Stimulated activated effector memory CD8-positive, alpha-beta T cell treated with anti-CD3 and anti-CD28 coated beads, Interleukin-12 subunit alpha, Interleukin-12 subunit beta, amount 100 ng/mL, for 72 hours (primary cell): ENCODE data around the gene KIF13A.
"Not testable (repeated sequence)": the region's sequence is repeated elsewhere in the genome, so short reads cannot be mapped to it uniquely, and the experiment has no call there.

Source experiments
- ATAC-seq: fragments of 150-1000 bp; cut with Tn5 transposase; 2 replicates; pipeline ENCODE4 v1.10.0; 2021
- DNase-seq, 2 donors: peaks; one replicate each; pipeline ENCODE4 v3.0.0; 2021 to 2022; ENCODE audit warnings: low spot score in 2 of 2
- H3K27ac Mint-ChIP-seq: one replicate; pipeline ENCODE4 v1.8.0; 2022; ENCODE audit warnings: mild to moderate bottlenecking, mixed read lengths
- H3K36me3 Mint-ChIP-seq: one replicate; pipeline ENCODE4 v1.8.0; 2022; ENCODE audit warnings: mild to moderate bottlenecking, mixed read lengths
- H3K4me1 Mint-ChIP-seq: one replicate; pipeline ENCODE4 v1.8.0; 2022; ENCODE audit warnings: mixed read lengths
- H3K4me3 Mint-ChIP-seq: one replicate; pipeline ENCODE4 v1.8.0; 2022; ENCODE audit warnings: mild to moderate bottlenecking, mixed read lengths
- H3K9me3 Mint-ChIP-seq: one replicate; pipeline ENCODE4 v1.8.0; 2022; ENCODE audit warnings: mixed read lengths

The KIF13A gene

DNA sequence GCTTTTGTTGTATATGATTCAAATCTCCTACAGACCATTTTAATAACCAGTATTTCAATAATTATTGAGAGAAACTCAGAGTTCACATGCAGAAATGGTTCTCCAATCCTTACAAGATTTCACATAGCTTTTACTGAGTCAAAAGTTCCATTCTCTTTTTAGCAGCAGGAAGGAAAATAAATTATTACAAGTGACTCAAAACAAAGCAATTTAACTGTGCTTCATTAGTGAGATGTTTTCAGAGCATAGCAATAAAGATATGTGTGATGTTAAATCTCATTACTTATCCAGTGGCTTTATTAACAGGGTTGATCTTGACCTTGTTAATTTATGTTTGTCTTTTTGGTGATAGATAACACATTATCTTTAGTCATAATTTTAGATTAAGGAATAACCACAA lies 22.0 kb downstream of the KIF13A start:
- Mint-ChIP-seq H3K36me3 (no peaks in the 10 kb centered on the region), H3K9me3 (no peaks in the 10 kb centered on the region), H3K4me1 (peaks cover 6% of the 10 kb centered on the region), H3K4me3 (no peak overlapping the region), H3K27ac (no peak overlapping the region)
- DNase-seq (no peak), ATAC-seq (no peak)

DNA sequence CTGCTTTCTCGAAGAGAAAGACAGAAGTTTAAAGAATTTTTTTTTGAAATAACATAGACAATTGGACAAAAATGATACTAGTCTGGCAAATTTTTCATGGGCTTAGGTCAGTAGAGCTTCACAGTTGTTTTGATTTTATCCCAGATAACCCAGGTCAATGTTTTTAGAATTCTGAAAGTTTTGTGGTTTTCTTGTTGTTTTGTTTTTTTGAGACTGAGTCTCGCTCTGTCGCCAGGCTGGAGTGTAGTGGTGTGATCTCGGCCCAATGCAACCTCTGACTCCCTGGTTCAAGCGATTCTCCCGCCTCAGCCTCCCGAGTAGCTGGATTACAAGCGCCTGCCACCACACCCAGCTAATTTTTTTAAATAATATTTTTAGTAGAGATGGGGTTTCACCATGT lies 22.8 kb downstream of the KIF13A start:
- no peaks in the 10 kb centered on the region for H3K9me3 Mint-ChIP-seq
- ATAC-seq = no peak
- no peaks in the 10 kb centered on the region for H3K36me3 Mint-ChIP-seq
- no peak overlapping the region for H3K27ac Mint-ChIP-seq
- no peak for DNase-seq
- no peak overlapping the region for H3K4me3 Mint-ChIP-seq
- peaks cover 6% of the 10 kb centered on the region for H3K4me1 Mint-ChIP-seq

GRCh38 chr6:17962436-17963031 lies 24.9 kb downstream of the KIF13A start:
- H3K36me3 Mint-ChIP-seq = no peaks in the 10 kb centered on the region
- peaks cover 6% of the 10 kb centered on the region for H3K4me1 Mint-ChIP-seq
- DNase-seq (no peak), ATAC-seq (peak; percentile 51)
- no peak overlapping the region for H3K4me3 Mint-ChIP-seq
- no peak overlapping the region for H3K27ac Mint-ChIP-seq
- no peaks in the 10 kb centered on the region for H3K9me3 Mint-ChIP-seq

DNA sequence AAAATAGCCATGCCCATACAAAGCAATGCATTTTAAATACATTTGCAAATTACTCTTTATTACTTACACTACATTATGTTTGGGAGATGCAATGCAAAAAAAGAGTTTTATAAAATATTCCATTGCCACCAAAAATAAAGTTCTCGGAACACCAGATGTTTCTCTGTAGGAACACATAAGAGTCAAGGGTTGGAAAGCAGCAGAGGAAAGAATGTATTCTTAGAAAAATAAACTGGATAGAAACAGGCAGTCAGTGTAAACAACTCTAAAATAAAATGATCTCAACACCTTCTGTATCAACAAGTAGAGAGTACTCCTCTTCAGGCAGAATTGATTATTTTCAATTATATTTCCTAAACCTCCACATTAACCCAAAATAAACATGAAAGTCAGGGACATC lies 28.1 kb downstream of the KIF13A start:
- H3K4me3 Mint-ChIP-seq = no peak overlapping the region
- H3K4me1 Mint-ChIP-seq = peaks cover 6% of the 10 kb centered on the region
- H3K9me3 Mint-ChIP-seq = no peaks in the 10 kb centered on the region
- ATAC-seq = no peak
- no peak overlapping the region for H3K27ac Mint-ChIP-seq
- no peak for DNase-seq
- no peaks in the 10 kb centered on the region for H3K36me3 Mint-ChIP-seq

GRCh38 chr6:17957904-17958620 lies 29.4 kb downstream of the KIF13A start:
- ATAC-seq (no peak), DNase-seq (no peak)
- H3K4me3 Mint-ChIP-seq = no peak overlapping the region
- H3K36me3 Mint-ChIP-seq = no peaks in the 10 kb centered on the region
- no peak overlapping the region for H3K27ac Mint-ChIP-seq
- peaks cover 6% of the 10 kb centered on the region for H3K4me1 Mint-ChIP-seq
- no peaks in the 10 kb centered on the region for H3K9me3 Mint-ChIP-seq

DNA sequence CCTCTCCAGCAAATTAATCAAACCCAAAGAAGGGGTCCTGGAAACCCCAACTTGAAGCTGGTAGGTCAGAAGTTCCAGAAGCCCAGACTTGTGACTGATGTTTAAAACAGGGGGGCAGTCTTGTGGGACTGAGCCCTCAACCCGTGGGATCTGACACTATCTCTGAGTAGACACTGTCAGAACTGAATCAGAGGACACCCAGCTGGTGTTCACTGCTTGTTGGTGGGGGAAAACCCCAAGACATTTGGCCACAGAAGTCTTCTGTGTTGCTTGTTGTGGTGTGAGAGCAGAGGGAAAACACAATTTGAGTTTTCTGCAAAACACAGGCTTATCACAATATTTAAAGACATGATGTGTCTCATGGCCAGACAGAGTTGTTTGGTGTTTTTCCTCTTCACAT lies 29.9 kb downstream of the KIF13A start:
- peaks cover 6% of the 10 kb centered on the region for H3K4me1 Mint-ChIP-seq
- peak; percentile 81 for ATAC-seq
- no peak for DNase-seq

DNA sequence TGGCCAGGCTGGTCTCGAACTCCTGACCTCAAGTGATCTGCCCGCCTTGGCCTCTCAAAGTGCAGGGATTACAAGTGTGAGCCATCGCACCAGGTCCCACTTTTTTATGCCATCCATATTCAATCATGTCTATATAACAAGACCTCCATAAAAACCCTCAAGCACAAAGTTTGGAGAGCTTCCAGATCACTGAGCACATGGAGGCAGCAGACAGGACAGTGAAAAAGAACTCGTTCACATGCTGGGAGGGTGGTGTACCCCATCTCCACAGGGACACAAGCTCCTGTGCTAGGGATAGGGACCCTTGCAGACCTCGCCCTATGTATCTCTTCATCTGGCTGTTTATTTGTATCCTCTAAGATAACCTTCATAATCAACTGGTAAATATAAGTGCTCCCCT lies 30.3 kb downstream of the KIF13A start:
- Mint-ChIP-seq H3K9me3 (no peaks in the 10 kb centered on the region), H3K4me1 (peaks cover 2% of the 10 kb centered on the region), H3K4me3 (no peak overlapping the region), H3K36me3 (no peaks in the 10 kb centered on the region), H3K27ac (no peak overlapping the region)
- peak; percentile 44 for ATAC-seq
- no peak for DNase-seq

More for the DNA sequence above, 29.9 kb downstream of the KIF13A start:
- H3K9me3 Mint-ChIP-seq = no peaks in the 10 kb centered on the region
- H3K36me3 Mint-ChIP-seq = no peaks in the 10 kb centered on the region
- no peak overlapping the region for H3K4me3 Mint-ChIP-seq
- H3K27ac Mint-ChIP-seq = no peak overlapping the region

- Mint-ChIP-seq H3K27ac (no peak overlapping the region), H3K9me3 (no peaks in the 10 kb centered on the region), H3K36me3 (no peaks in the 10 kb centered on the region), H3K4me3 (no peak overlapping the region), H3K4me1 (no peaks in the 10 kb centered on the region)
- ATAC-seq = no peak
- DNase-seq = no peak
Observed at GRCh38 chr6:17950095-17950494, 37.3 kb downstream of the KIF13A start.

GRCh38 chr6:17949168-17949567 lies 38.3 kb downstream of the KIF13A start:
- H3K4me3 Mint-ChIP-seq = no peak overlapping the region
- no peak overlapping the region for H3K27ac Mint-ChIP-seq
- DNase-seq (no peak), ATAC-seq (no peak)
- no peaks in the 10 kb centered on the region for H3K4me1 Mint-ChIP-seq
- H3K36me3 Mint-ChIP-seq = no peaks in the 10 kb centered on the region
- H3K9me3 Mint-ChIP-seq = no peaks in the 10 kb centered on the region

DNA sequence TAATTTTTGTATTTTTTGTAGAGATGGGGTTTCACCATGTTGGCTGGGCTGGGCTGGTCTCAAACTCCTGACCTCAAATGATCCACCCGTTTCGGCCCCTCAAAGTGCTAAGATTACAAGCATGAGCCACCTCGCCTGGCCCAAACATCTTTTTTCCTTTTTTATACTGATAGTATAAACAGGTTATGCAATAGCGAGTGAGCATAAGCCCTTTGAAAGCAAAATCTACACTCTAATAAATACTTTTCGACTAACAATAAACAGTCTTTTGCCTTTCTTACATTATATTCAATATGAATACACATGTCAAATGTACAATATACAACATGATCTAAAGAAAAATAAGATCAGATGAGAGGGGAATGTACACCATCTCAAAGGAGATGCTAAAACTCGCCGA lies 38.7 kb downstream of the KIF13A start:
- ATAC-seq (no peak), DNase-seq (no peak)
- H3K4me3 Mint-ChIP-seq = no peak overlapping the region
- H3K27ac Mint-ChIP-seq = no peak overlapping the region
- no peaks in the 10 kb centered on the region for H3K9me3 Mint-ChIP-seq
- no peaks in the 10 kb centered on the region for H3K4me1 Mint-ChIP-seq
- no peaks in the 10 kb centered on the region for H3K36me3 Mint-ChIP-seq

GRCh38 chr6:17947574-17947973 lies 39.9 kb downstream of the KIF13A start:
- not testable (repeated sequence) for H3K9me3 Mint-ChIP-seq, ATAC-seq, H3K4me3 Mint-ChIP-seq, H3K27ac Mint-ChIP-seq, H3K4me1 Mint-ChIP-seq, H3K36me3 Mint-ChIP-seq, DNase-seq

DNA sequence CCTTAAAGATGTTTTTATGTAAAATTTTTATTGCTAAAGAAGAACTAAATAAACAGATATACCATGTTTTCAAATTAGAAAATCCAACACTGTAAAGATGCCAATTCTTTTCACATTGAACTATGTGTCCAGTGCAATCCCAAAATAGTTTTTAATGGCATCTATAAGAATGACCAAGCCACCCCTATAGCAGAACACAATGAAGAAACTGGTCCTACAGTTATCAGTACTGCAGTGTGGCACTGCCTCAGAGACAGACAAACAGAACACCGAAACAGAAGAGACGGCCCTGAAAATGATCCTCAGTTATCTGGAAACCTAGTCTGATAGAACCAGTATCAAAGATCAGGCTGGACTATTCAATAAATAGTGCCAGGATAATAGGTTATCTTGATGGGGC lies 41.9 kb downstream of the KIF13A start:
- Mint-ChIP-seq H3K4me3 (no peak overlapping the region), H3K36me3 (no peaks in the 10 kb centered on the region)
- no peak for DNase-seq

DNA sequence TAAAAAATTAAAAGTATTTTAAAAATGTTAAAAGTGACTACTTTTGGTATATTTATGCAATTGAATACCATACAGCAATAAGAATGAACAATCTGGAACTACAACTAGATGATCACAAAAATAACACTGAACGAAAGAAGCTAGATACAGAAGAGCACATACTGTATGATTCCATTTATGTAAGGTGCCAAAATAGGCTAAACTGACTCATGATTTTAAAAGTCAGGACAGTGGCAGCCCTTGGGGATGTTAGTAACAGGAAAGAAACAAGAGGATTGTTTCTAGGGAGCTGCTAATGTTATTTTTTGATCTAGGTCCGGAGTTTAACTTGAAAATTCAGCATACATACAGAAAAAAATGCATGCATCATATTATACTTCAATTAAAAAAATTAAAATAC lies 42.3 kb downstream of the KIF13A start:
- Mint-ChIP-seq H3K4me3 (no peak overlapping the region), H3K4me1 (no peaks in the 10 kb centered on the region), H3K27ac (no peak overlapping the region), H3K36me3 (no peaks in the 10 kb centered on the region), H3K9me3 (no peaks in the 10 kb centered on the region)
- DNase-seq (no peak), ATAC-seq (no peak)

More for the DNA sequence above, 41.9 kb downstream of the KIF13A start:
- ATAC-seq = no peak
- no peaks in the 10 kb centered on the region for H3K4me1 Mint-ChIP-seq
- no peaks in the 10 kb centered on the region for H3K9me3 Mint-ChIP-seq
- H3K27ac Mint-ChIP-seq = no peak overlapping the region

- Mint-ChIP-seq H3K36me3 (no peaks in the 10 kb centered on the region), H3K4me3 (no peak overlapping the region), H3K27ac (no peak overlapping the region), H3K9me3 (no peaks in the 10 kb centered on the region), H3K4me1 (no peaks in the 10 kb centered on the region)
- ATAC-seq (no peak), DNase-seq (no peak)
Observed at GRCh38 chr6:17941318-17941717, 46.1 kb downstream of the KIF13A start.

DNA sequence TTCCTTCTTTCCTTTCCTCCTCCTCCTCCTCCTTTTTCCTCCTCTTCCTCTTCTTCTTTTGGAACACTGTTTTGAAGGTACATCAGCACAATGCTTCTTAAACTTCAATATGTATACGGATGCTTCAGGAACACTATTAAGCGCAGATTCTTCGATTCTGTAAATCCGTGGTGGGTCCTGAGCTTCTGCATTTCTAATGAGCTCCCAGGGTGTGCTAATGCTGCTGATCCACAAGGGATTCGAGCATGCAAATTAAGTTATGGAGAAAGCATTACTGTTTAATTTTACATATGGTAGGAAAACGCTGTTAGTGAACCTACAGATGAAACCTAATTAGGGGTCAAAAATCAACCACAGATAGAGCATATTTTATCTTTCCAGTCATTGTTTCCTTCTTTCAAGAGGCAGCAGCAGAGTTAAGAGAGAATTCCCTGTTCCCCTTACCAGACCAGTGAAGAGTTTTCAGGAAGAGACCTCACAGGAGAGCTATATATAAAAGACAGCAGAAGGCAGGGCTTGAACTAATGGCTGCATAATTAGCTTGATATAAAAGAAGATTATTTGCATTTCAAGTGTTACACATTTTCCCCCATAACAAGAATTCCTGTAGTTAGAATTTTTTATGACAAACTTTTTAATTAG lies 47.2 kb downstream of the KIF13A start:
- ATAC-seq = no peak
- Mint-ChIP-seq H3K4me3 (no peak overlapping the region), H3K36me3 (no peaks in the 10 kb centered on the region), H3K4me1 (no peaks in the 10 kb centered on the region), H3K9me3 (no peaks in the 10 kb centered on the region), H3K27ac (no peak overlapping the region)
- no peak for DNase-seq

DNA sequence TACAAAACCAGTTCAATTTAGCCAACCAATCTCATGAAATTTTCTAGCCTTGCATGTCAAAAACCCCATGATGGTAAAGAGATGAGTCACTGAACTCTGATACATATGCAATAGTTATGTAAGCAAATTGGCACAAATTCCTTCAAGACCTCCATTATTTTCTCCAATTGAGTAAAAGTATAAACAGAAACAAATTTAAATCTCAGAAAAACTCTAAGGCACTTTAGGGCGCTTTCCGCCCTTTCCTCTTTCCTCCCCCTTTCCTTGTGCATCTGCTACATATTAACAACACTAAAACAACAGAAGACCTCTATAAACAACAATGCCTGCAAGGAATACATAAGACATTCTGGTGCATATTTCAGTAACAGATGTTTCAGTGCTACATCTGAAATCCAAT lies 48.5 kb downstream of the KIF13A start:
- no peak for ATAC-seq
- Mint-ChIP-seq H3K9me3 (no peaks in the 10 kb centered on the region), H3K4me3 (no peak overlapping the region), H3K4me1 (no peaks in the 10 kb centered on the region), H3K27ac (no peak overlapping the region), H3K36me3 (no peaks in the 10 kb centered on the region)
- DNase-seq = no peak
